Measurements from ENCODE around the gene LOXL1.
A peak's percentile ranks its signal among the peaks of the same experiment; 100 is the strongest.

LOXL1 gene

GRCh38 chr15:73990250-73991005 lies 64.2 kb downstream of the LOXL1 start:
- Histone ChIP-seq H3K27ac (ENCODE audit: low read length) (no peak overlapping the region), H3K4me3 (ENCODE audit: low read length) (no peak overlapping the region), H3K4me1 (ENCODE audit: control insufficient read depth, low read depth, low read length) (peaks cover 7% of the 10 kb centered on the region), H3K9ac (ENCODE audit: low read length) (no peak overlapping the region), H3K9me3 (ENCODE audit: control insufficient read depth, low read depth, low read length) (no peaks in the 10 kb centered on the region), H3K36me3 (ENCODE audit: control insufficient read depth, low read depth, low read length) (no peaks in the 10 kb centered on the region), H3K27me3 (ENCODE audit: control insufficient read depth, insufficient read depth, low read length) (peaks cover 5% of the 10 kb centered on the region)

- no peaks in the 10 kb centered on the region for H3K36me3 ChIP-seq (ENCODE audit: control insufficient read depth, low read depth, low read length)
- H3K9me3 ChIP-seq (ENCODE audit: control insufficient read depth, low read depth, low read length) = no peaks in the 10 kb centered on the region
- no peak overlapping the region for H3K9ac ChIP-seq (ENCODE audit: low read length)
- peaks cover 7% of the 10 kb centered on the region for H3K4me1 ChIP-seq (ENCODE audit: control insufficient read depth, low read depth, low read length)
- H3K27ac ChIP-seq (ENCODE audit: low read length) = no peak overlapping the region
- H3K4me3 ChIP-seq (ENCODE audit: low read length) = peak overlapping the region; percentile 71
- peaks cover 5% of the 10 kb centered on the region for H3K27me3 ChIP-seq (ENCODE audit: control insufficient read depth, insufficient read depth, low read length)
Observed at GRCh38 chr15:73991260-73991659, 65.0 kb downstream of the LOXL1 start.

- no peaks in the 10 kb centered on the region for H3K36me3 ChIP-seq (ENCODE audit: control insufficient read depth, low read depth, low read length)
- H3K9me3 ChIP-seq (ENCODE audit: control insufficient read depth, low read depth, low read length) = no peaks in the 10 kb centered on the region
- peak within 1 kb of the TSS; percentile 20 for H3K9ac ChIP-seq (ENCODE audit: low read length)
- no peak within 1 kb of the TSS for H3K27ac ChIP-seq (ENCODE audit: low read length)
- H3K27me3 ChIP-seq (ENCODE audit: control insufficient read depth, insufficient read depth, low read length) = peaks cover 5% of the 10 kb centered on the region
- peak within 1 kb of the TSS; percentile 71 for H3K4me3 ChIP-seq (ENCODE audit: low read length)
- peaks cover 7% of the 10 kb centered on the region for H3K4me1 ChIP-seq (ENCODE audit: control insufficient read depth, low read depth, low read length)
Observed at GRCh38 chr15:73991726-73992593, 65.7 kb downstream of the LOXL1 start, which contains the start of gene STOML1. STOML1 (minus strand) TSS chr15:73992295; CDS start chr15:73992223, 72 bp downstream.

DNA sequence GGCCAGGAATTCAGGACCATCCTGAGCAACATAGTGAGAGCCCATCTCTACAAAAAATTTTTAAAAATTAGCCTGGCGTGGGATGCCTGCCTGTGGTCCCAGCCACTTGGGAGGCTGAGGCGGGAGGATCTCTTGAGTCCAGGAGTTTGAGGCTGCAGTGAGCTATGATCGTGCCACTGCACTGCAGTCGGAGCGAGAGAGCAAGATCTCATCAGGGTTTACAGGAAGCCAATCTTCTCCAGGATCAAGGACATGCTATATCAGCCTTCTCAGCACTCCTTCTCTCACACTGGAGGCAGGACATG lies 66.3 kb downstream of the LOXL1 start:
- H3K9me3 ChIP-seq (ENCODE audit: control insufficient read depth, low read depth, low read length) = no peaks in the 10 kb centered on the region
- peaks cover 5% of the 10 kb centered on the region for H3K27me3 ChIP-seq (ENCODE audit: control insufficient read depth, insufficient read depth, low read length)
- H3K9ac ChIP-seq (ENCODE audit: low read length) = no peak overlapping the region
- H3K4me3 ChIP-seq (ENCODE audit: low read length) = no peak overlapping the region
- peaks cover 7% of the 10 kb centered on the region for H3K4me1 ChIP-seq (ENCODE audit: control insufficient read depth, low read depth, low read length)
- H3K27ac ChIP-seq (ENCODE audit: low read length) = no peak overlapping the region
- no peaks in the 10 kb centered on the region for H3K36me3 ChIP-seq (ENCODE audit: control insufficient read depth, low read depth, low read length)

DNA sequence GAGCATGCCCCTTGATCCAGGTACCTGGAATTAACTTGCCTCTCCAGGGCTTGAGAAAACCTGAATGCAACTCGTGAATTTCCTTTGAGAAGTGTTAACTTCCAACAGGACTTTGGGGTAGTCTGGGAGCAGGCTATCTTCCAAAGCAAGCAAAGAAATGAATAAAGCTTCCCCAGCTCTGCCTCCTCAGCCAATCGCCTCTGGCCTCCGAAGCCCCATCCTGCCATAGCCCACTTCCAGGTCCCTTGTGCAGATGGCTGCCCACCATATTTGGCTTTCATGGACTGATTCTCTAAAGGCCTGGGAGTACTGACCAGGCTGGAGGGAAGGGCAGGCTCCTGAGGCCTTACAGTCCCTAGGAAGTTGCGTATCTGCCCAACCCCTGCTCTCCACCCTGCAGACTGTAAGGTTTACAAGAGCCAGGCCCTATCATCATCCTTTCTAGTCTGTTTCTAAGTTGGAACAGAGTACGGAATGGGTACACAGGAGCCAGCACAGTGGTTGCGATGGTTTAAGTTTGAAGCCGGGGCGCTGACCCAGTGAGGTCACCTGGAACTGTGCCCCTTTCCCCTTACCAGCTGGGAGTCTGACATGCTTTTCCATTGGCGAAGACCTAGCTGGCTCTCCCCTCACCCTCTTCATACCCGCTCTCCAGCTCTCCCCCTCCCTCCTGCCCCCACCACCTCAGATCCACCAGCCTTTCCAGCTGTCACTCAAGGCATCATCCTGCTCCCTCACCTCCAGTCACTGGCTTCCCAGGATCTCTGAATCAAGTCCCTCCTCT lies 67.1 kb downstream of the LOXL1 start:
- Histone ChIP-seq H3K27me3 (ENCODE audit: control insufficient read depth, insufficient read depth, low read length) (peaks cover 5% of the 10 kb centered on the region), H3K9ac (ENCODE audit: low read length) (no peak overlapping the region), H3K4me1 (ENCODE audit: control insufficient read depth, low read depth, low read length) (peaks cover 7% of the 10 kb centered on the region), H3K27ac (ENCODE audit: low read length) (no peak overlapping the region), H3K4me3 (ENCODE audit: low read length) (peak overlapping the region; percentile 92), H3K9me3 (ENCODE audit: control insufficient read depth, low read depth, low read length) (no peaks in the 10 kb centered on the region), H3K36me3 (ENCODE audit: control insufficient read depth, low read depth, low read length) (peaks cover under 1% of the 10 kb centered on the region)

- Histone ChIP-seq H3K36me3 (ENCODE audit: control insufficient read depth, low read depth, low read length) (peaks cover 9% of the 10 kb centered on the region), H3K4me3 (ENCODE audit: low read length) (peak within 1 kb of the TSS; percentile 92), H3K27me3 (ENCODE audit: control insufficient read depth, insufficient read depth, low read length) (peaks cover 5% of the 10 kb centered on the region), H3K27ac (ENCODE audit: low read length) (peak within 1 kb of the TSS; percentile 53), H3K9ac (ENCODE audit: low read length) (peak within 1 kb of the TSS; percentile 81), H3K9me3 (ENCODE audit: control insufficient read depth, low read depth, low read length) (no peaks in the 10 kb centered on the region), H3K4me1 (ENCODE audit: control insufficient read depth, low read depth, low read length) (peaks cover 7% of the 10 kb centered on the region)
Observed at GRCh38 chr15:73994413-73994883, 68.2 kb downstream of the LOXL1 start, which contains the start of gene PML. PML (plus strand) TSS chr15:73994716; CDS start chr15:73994813, 97 bp downstream.

DNA sequence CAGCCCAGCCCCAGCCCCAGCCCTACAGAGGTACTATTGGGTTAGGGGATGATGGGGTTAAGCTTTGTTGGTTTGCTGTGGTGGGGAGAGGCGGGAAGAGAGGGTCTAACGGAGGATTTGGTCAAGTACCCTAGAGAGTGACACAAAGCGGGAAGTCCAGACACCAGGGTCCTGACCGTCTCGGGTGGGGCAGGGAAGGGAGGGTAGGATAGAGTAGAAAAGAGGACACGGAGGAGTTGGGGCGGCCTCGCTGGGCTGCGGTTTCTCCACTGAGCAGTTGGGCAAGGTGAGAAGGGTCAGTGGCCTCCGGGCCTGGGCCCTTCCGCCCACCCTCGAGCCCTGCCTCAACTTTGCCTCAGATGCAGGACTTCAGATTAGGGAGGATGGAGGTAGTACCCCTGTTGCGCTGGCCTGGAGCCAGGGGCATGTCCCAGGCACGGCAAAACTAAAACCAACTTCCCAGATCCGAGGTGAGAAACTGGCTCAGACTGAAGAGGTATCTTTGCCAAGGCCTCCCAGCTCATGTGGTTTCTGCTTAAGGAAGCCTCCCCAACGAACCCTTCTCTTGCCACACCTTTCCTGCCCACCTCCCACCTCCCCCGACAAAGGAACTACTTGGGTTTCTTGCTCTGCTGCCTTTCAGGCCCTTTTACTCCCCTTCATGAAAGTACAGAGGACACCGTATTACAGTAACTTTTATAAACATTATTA lies 68.8 kb downstream of the LOXL1 start:
- H3K4me1 ChIP-seq (ENCODE audit: control insufficient read depth, low read depth, low read length) = peaks cover 7% of the 10 kb centered on the region
- H3K4me3 ChIP-seq (ENCODE audit: low read length) = peak overlapping the region; percentile 92
- no peaks in the 10 kb centered on the region for H3K9me3 ChIP-seq (ENCODE audit: control insufficient read depth, low read depth, low read length)

DNA sequence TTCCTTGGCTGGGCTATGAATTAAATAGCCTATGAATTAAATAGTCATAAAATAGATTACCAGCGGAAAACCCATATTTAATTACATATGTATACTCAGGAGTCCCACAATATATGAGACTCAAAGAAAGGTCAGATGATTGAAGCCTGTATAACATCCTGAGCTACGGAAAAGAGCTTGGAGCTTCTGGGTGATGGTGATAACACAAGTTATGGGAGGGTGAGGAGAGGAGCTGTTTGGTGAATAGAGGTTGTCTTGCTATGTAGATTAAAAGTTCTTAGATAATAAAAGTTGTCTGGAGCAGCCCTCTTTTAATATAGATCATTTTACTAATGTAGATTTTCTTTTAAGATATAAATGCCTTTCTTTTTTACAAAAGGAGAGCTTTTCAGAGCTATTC lies 70.0 kb downstream of the LOXL1 start:
- Histone ChIP-seq H3K4me1 (ENCODE audit: control insufficient read depth, low read depth, low read length) (peaks cover 7% of the 10 kb centered on the region), H3K4me3 (ENCODE audit: low read length) (peak overlapping the region; percentile 92), H3K9ac (ENCODE audit: low read length) (no peak overlapping the region), H3K27me3 (ENCODE audit: control insufficient read depth, insufficient read depth, low read length) (peaks cover 5% of the 10 kb centered on the region), H3K9me3 (ENCODE audit: control insufficient read depth, low read depth, low read length) (no peaks in the 10 kb centered on the region), H3K36me3 (ENCODE audit: control insufficient read depth, low read depth, low read length) (peaks cover 9% of the 10 kb centered on the region), H3K27ac (ENCODE audit: low read length) (no peak overlapping the region)

More for the DNA sequence above, 68.8 kb downstream of the LOXL1 start:
- Histone ChIP-seq H3K36me3 (ENCODE audit: control insufficient read depth, low read depth, low read length) (peaks cover 9% of the 10 kb centered on the region), H3K27ac (ENCODE audit: low read length) (peak overlapping the region; percentile 35), H3K9ac (ENCODE audit: low read length) (peak overlapping the region; percentile 81), H3K27me3 (ENCODE audit: control insufficient read depth, insufficient read depth, low read length) (peaks cover 5% of the 10 kb centered on the region)

DNA sequence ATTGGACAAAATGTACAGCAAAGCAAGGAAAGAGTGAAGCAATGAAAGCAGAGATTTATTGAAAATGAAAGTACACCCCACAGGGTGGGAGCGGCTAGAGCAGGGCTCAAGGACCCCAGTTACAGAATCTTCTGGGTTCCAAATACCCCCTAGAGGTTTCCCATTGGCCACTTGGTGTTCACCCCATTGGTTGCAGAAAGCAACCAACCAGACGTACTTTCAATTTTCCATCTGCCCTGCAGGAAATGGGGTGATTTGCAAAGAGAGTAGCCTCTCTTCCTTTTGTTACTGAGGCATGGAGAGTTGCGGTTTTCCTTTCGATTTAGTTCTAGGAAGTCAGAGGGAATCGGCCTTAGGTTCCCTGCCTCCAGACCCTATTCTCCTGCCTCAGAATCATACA lies 70.7 kb downstream of the LOXL1 start:
- Histone ChIP-seq H3K4me3 (ENCODE audit: low read length) (no peak overlapping the region), H3K9me3 (ENCODE audit: control insufficient read depth, low read depth, low read length) (no peaks in the 10 kb centered on the region), H3K27ac (ENCODE audit: low read length) (no peak overlapping the region), H3K27me3 (ENCODE audit: control insufficient read depth, insufficient read depth, low read length) (peaks cover 5% of the 10 kb centered on the region), H3K9ac (ENCODE audit: low read length) (no peak overlapping the region), H3K36me3 (ENCODE audit: control insufficient read depth, low read depth, low read length) (peaks cover 9% of the 10 kb centered on the region), H3K4me1 (ENCODE audit: control insufficient read depth, low read depth, low read length) (peaks cover 7% of the 10 kb centered on the region)

GRCh38 chr15:73997986-73998385 lies 71.7 kb downstream of the LOXL1 start:
- peaks cover 4% of the 10 kb centered on the region for H3K27me3 ChIP-seq (ENCODE audit: control insufficient read depth, insufficient read depth, low read length)

More at GRCh38 chr15:73997986-73998385, 71.7 kb downstream of the LOXL1 start:
- Histone ChIP-seq H3K36me3 (ENCODE audit: control insufficient read depth, low read depth, low read length) (peaks cover 9% of the 10 kb centered on the region), H3K9me3 (ENCODE audit: control insufficient read depth, low read depth, low read length) (no peaks in the 10 kb centered on the region), H3K4me3 (ENCODE audit: low read length) (no peak overlapping the region), H3K4me1 (ENCODE audit: control insufficient read depth, low read depth, low read length) (peaks cover 4% of the 10 kb centered on the region), H3K27ac (ENCODE audit: low read length) (no peak overlapping the region), H3K9ac (ENCODE audit: low read length) (no peak overlapping the region)
